ENCODE data around the gene HTN3. TPM values are rescaled to one million over a fixed set of nuclear protein-coding genes. Genes with fewer than 3 reads are reported as not detected.
"Not testable (repeated sequence)": the region's sequence is repeated elsewhere in the genome, so short reads cannot be mapped to it uniquely, and the experiment has no call there.

Gene HTN3
- not detected for total RNA-seq

GRCh38 chr4:70028159-70028558 lies at the start of gene HTN3:
HTN3 (plus strand) TSS chr4:70028459; CDS start chr4:70030741, 2,282 bp downstream.
- H3K9me3 ChIP-seq; ATAC-seq; H3K4me1 ChIP-seq; H3K36me3 ChIP-seq (replicated peaks in 1 of 2; ENCODE audit: insufficient read depth in 1 of 2, low read depth in 2 of 2); H3K4me3 ChIP-seq; H3K27me3 ChIP-seq; intact Hi-C loops (cut with DNase I); DNase-seq; H3K27ac ChIP-seq: not testable (repeated sequence)
- 69 to 74% methylated on average over 7 of the region's 7 CpGs for WGBS, 2 donors

GRCh38 chr4:69984030-69984443 lies 44.2 kb upstream of the HTN3 start:
- 30 to 41% methylated on average over 2 of the region's 2 CpGs for WGBS, 2 donors
- TF ChIP-seq POLR2A (IDR thresholded peaks at IDR 0.05): no peak
- no peak for TF ChIP-seq CTCF (IDR thresholded peaks at IDR 0.05)
- peak; percentile 31 to 67 (median 66) for DNase-seq

GRCh38 chr4:69986663-69987062 lies 41.6 kb upstream of the HTN3 start:
- Histone ChIP-seq H3K27ac (no peak overlapping the region), H3K36me3 (replicated peaks in 1 of 2; ENCODE audit: insufficient read depth in 1 of 2, low read depth in 2 of 2) (no peaks in the 10 kb centered on the region), H3K27me3 (no peaks in the 10 kb centered on the region), H3K4me3 (no peak overlapping the region), H3K4me1 (peaks cover 3% of the 10 kb centered on the region), H3K9me3 (no peaks in the 10 kb centered on the region)
- intact Hi-C loops (cut with DNase I): no loop called here
- WGBS, 2 donors: 51 to 57% methylated on average over 1 of the region's 1 CpG
- no peak for ATAC-seq
- TF ChIP-seq CTCF (IDR thresholded peaks at IDR 0.05) (no peak), POLR2A (IDR thresholded peaks at IDR 0.05) (no peak)
- no peak for DNase-seq

More at GRCh38 chr4:69984030-69984443, 44.2 kb upstream of the HTN3 start:
- Histone ChIP-seq H3K9me3 (no peaks in the 10 kb centered on the region), H3K4me3 (no peak overlapping the region), H3K36me3 (replicated peaks in 1 of 2; ENCODE audit: insufficient read depth in 1 of 2, low read depth in 2 of 2) (no peaks in the 10 kb centered on the region), H3K27me3 (no peaks in the 10 kb centered on the region), H3K27ac (no peak overlapping the region), H3K4me1 (peaks cover 3% of the 10 kb centered on the region)
- ATAC-seq: peak; percentile 97
- intact Hi-C loops (cut with DNase I): no loop called here

- no peaks in the 10 kb centered on the region for H3K36me3 ChIP-seq (replicated peaks in 1 of 2; ENCODE audit: insufficient read depth in 1 of 2, low read depth in 2 of 2)
- intact Hi-C loops (cut with DNase I): no loop called here
Measured at GRCh38 chr4:69991016-69991415, 37.2 kb upstream of the HTN3 start.

GRCh38 chr4:69994782-69995181 lies 33.5 kb upstream of the HTN3 start:
- TF ChIP-seq POLR2A (IDR thresholded peaks at IDR 0.05) (no peak), CTCF (IDR thresholded peaks at IDR 0.05) (no peak)
- Histone ChIP-seq H3K4me3 (no peak overlapping the region), H3K9me3 (no peaks in the 10 kb centered on the region), H3K27me3 (no peaks in the 10 kb centered on the region), H3K36me3 (replicated peaks in 1 of 2; ENCODE audit: insufficient read depth in 1 of 2, low read depth in 2 of 2) (no peaks in the 10 kb centered on the region), H3K4me1 (no peaks in the 10 kb centered on the region), H3K27ac (no peak overlapping the region)
- intact Hi-C loops (cut with DNase I): no loop called here
- 50 to 56% methylated on average over 5 of the region's 5 CpGs for WGBS, 2 donors
- no peak for DNase-seq
- ATAC-seq: no peak

More at GRCh38 chr4:69991016-69991415, 37.2 kb upstream of the HTN3 start:
- DNase-seq (no peak), ATAC-seq (no peak)
- H3K9me3 ChIP-seq: no peaks in the 10 kb centered on the region
- 59 to 71% methylated on average over 4 of the region's 4 CpGs for WGBS, 2 donors
- TF ChIP-seq CTCF (IDR thresholded peaks at IDR 0.05) (no peak), POLR2A (IDR thresholded peaks at IDR 0.05) (no peak)
- no peak overlapping the region for H3K27ac ChIP-seq
- no peaks in the 10 kb centered on the region for H3K4me1 ChIP-seq
- no peak overlapping the region for H3K4me3 ChIP-seq
- no peaks in the 10 kb centered on the region for H3K27me3 ChIP-seq

Data from body of pancreas (tissue), 4 donors.